ENCODE measurements around the gene THOC5. TPM values are rescaled to one million over a fixed set of nuclear protein-coding genes. Genes with fewer than 3 reads are reported as not detected.
"Not testable (repeated sequence)": the region's sequence is repeated elsewhere in the genome, so short reads cannot be mapped to it uniquely, and the experiment has no call there.

THOC5 gene
- total RNA-seq, 1 donor from 2014 or later = 34.4 TPM

GRCh38 chr22:29550005-29550404, 3.6 kb downstream of the THOC5 start:
- no peak for TF ChIP-seq CTCF (IDR thresholded peaks at IDR 0.05)
- Histone ChIP-seq H3K36me3 (peaks cover 51% of the 10 kb centered on the region), H3K27ac (no peak overlapping the region), H3K9me3 (no peaks in the 10 kb centered on the region), H3K4me1 (peaks cover 9% of the 10 kb centered on the region), H3K4me3 (no peak overlapping the region), H3K27me3 (ENCODE audit: low read depth) (no peaks in the 10 kb centered on the region)
- ATAC-seq (no peak), DNase-seq (no peak)
- intact Hi-C loops (cut with DNase I) = no loop called here

GRCh38 chr22:29545045-29545444, 8.5 kb downstream of the THOC5 start:
- H3K36me3 ChIP-seq = peaks cover 91% of the 10 kb centered on the region

GRCh38 chr22:29541845-29542244, 11.7 kb downstream of the THOC5 start:
- Histone ChIP-seq H3K4me1 (no peaks in the 10 kb centered on the region), H3K4me3 (no peak overlapping the region), H3K27ac (no peak overlapping the region), H3K9me3 (no peaks in the 10 kb centered on the region), H3K27me3 (ENCODE audit: low read depth) (no peaks in the 10 kb centered on the region), H3K36me3 (peaks cover 97% of the 10 kb centered on the region)
- TF ChIP-seq CTCF (IDR thresholded peaks at IDR 0.05) = no peak
- DNase-seq (no peak), ATAC-seq (peak in 1 of 2 donors; percentile 50)
- intact Hi-C loops (cut with DNase I) = no loop called here

More at GRCh38 chr22:29545045-29545444, 8.5 kb downstream of the THOC5 start:
- H3K4me3 ChIP-seq; intact Hi-C loops (cut with DNase I); H3K4me1 ChIP-seq; ATAC-seq; H3K9me3 ChIP-seq; H3K27me3 ChIP-seq (ENCODE audit: low read depth); DNase-seq; H3K27ac ChIP-seq: not testable (repeated sequence)

GRCh38 chr22:29539105-29539504, 14.5 kb downstream of the THOC5 start:
- ATAC-seq (no peak), DNase-seq (no peak)
- Histone ChIP-seq H3K27ac (no peak overlapping the region), H3K27me3 (ENCODE audit: low read depth) (no peaks in the 10 kb centered on the region), H3K4me1 (no peaks in the 10 kb centered on the region), H3K4me3 (no peak overlapping the region), H3K36me3 (peaks cover 95% of the 10 kb centered on the region), H3K9me3 (no peaks in the 10 kb centered on the region)
- TF ChIP-seq CTCF (IDR thresholded peaks at IDR 0.05) = no peak
- intact Hi-C loops (cut with DNase I) = no loop called here

GRCh38 chr22:29536411-29536810, 17.1 kb downstream of the THOC5 start:
- no peak overlapping the region for H3K27ac ChIP-seq
- DNase-seq = no peak
- H3K4me1 ChIP-seq = no peaks in the 10 kb centered on the region
- ATAC-seq = no peak
- H3K4me3 ChIP-seq = no peak overlapping the region
- no peak for TF ChIP-seq CTCF (IDR thresholded peaks at IDR 0.05)
- H3K27me3 ChIP-seq (ENCODE audit: low read depth) = no peaks in the 10 kb centered on the region
- H3K9me3 ChIP-seq = no peaks in the 10 kb centered on the region
- intact Hi-C loops (cut with DNase I) = no loop called here
- peaks cover 98% of the 10 kb centered on the region for H3K36me3 ChIP-seq

GRCh38 chr22:29531419-29531818, 22.1 kb downstream of the THOC5 start:
- intact Hi-C loops (cut with DNase I) = no loop called here
- Histone ChIP-seq H3K36me3 (peaks cover 98% of the 10 kb centered on the region), H3K4me3 (no peak overlapping the region), H3K27ac (no peak overlapping the region), H3K9me3 (no peaks in the 10 kb centered on the region), H3K4me1 (no peaks in the 10 kb centered on the region), H3K27me3 (ENCODE audit: low read depth) (no peaks in the 10 kb centered on the region)
- no peak for DNase-seq
- ATAC-seq = no peak
- TF ChIP-seq CTCF (IDR thresholded peaks at IDR 0.05) = no peak
